HG02885 (cell line): ENCODE data around the gene DPRX.

Experiments
- ATAC-seq: cut with Tn5 transposase; IDR thresholded peaks from one replicate; pipeline ENCODE4 v1.9.1; 2021; ENCODE audit warnings: mild to moderate bottlenecking; ENCODE audit not compliant: unreplicated experiment, poor library complexity

Gene DPRX, protein sequence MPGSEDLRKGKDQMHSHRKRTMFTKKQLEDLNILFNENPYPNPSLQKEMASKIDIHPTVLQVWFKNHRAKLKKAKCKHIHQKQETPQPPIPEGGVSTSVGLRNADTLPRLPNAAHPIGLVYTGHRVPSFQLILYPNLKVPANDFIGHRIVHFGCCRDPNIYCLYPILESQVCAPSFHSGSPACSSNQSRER

DNA sequence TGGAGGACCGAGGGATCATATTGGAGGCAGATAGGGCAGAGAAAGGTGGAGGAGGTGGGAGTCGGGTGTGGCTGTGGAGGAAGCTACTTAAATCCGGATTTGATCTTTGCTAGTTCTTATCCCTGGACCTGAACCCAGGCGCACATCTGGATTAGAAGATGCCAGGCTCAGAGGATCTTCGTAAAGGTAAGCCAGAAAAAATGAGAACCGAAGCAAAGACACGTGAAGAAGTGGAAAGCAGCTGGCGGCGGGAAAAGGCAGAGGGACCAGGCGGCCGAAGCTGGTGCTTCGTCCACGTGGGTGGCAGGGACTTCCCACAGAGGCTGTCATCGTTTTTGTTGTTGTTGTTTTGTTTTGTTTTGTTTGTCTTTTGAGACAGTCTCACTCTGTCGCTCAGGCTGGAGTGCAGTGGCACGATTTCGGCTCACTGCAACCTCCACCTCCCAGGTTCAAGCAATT lies at the start of gene DPRX:
Gene DPRX (plus strand): TSS at position 51 of the 459 bp plus-strand sequence. CDS start 108 bp downstream, at position 159.
- ATAC-seq: no peak

DNA sequence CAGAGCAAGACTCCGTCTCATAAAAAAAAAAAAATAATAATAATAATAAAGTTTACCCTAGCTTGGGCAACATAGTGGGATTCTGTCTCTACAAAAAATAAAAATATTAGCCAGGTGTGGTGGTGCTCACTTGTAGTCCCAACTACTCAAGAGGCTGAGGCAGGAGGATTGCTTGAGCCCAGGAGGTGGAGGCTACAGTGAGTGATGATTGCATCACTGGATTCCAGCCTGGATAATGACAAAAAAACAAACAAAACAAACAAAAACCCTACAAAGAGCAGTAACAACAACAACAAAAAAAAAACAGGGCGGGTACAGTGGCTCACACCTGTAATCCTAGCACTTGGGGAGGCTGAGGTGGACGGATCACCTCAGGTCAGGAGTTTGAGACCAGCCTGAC lies 48.6 kb upstream of the DPRX start:
- no peak for ATAC-seq

DNA sequence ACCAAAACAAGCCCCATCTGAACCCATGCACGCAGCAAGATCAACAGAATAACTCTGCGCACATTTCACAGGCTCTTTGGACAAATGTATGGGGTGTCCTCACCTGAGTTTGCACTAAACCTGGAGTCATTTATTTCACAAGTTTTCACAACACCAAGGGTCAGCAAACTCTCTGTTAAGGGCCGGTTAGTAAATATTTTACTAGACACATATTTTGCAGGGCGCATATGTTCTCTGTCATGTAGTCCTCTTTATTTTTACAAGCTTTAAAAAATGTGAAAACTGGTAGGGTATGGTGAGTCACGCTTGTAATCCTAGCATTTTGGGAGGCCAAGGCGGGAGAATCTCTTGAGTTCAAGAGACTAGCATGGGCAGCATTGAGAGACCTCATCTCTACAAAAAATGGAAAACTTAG lies 45.5 kb upstream of the DPRX start:
- ATAC-seq: no peak

DNA sequence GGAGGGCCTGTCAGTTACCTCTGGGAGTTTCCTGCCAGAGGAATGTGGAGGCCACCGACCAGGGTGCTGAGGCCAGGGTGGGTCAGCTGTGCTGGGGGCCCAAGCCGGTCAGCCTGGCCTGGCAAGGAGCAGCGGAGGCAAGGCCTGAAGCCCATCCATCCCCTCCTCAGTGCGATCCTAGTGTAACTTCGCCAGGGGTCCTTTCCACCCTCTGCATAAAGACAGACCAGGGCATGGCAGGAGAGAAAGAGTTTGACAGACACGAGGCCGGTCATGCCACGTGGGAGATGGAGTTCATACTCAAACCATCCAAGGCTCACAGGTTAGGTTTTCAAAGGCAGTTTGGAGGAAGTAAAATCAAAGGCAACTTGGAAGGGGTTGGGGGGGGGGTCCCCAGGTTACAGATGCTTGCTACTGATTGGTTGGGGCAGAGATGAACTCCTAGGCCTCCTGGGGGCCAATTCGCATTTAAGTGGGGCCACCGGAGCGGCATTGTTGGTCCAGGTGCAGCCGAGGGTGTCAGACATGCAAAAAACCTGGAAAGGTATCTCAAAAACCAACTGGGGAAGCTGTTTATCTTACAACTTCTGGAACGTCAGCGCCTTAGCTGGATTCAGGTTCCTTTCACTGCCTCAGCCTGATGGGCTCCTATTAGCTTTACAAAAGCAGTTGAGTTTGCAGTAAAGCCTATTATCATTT lies 36.8 kb upstream of the DPRX start:
- ATAC-seq: no peak

DNA sequence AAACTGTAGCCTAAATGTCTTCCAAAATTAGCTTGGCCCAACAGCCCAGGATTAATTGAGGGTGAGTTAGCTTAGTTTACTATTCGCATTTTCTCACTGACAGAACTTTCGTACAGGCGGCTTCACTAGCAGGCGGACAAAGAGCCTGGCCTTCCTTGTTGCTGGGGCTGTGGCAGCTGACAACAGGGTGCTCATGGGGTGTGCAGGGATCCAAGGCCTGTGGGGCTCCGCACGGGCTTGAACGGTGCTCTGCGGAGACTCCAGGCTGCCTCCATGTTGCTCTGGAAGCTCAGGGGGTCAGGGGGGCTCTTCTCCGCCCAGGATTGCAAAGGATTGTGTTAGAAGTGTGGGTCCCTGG lies 36.3 kb upstream of the DPRX start:
- no peak for ATAC-seq

DNA sequence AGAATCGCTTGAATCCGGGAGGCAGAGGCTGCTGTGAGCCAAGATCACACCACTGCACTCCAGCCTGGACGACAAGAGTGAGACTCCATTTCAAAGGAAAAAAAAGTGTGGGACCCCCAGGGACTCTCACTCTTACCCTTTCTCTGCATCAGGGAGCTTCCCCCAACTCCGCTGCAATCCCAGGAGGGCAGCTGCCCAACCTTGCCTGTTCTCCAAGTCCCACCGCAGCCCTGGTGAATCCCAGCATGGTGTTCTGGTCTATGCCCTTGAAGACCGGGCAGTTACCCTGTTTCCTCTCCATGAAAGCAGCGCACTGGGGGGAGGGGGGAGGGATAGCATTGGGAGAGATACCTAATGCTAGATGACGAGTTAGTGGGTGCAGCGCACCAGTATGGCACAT lies 35.7 kb upstream of the DPRX start:
- no peak for ATAC-seq

DNA sequence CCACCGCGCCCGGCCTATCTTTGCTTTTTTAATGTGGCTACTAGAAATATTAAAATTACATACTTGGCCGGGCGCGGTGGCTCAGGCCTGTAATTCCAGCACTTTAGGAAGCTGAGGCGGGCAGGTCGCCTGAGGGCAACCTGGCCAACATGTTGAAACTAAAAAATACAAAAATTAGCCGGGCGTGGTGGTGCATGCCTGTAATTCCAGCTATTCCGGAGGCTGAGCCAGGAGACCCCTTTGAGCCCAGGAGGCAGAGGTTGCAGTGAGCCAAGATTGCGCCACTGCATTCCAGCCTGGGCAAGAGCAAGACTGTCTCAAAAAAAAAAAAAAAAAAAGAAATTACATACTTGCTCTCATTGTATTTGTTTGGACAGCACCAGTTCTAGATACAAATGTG lies 34.8 kb upstream of the DPRX start:
- ATAC-seq: no peak

DNA sequence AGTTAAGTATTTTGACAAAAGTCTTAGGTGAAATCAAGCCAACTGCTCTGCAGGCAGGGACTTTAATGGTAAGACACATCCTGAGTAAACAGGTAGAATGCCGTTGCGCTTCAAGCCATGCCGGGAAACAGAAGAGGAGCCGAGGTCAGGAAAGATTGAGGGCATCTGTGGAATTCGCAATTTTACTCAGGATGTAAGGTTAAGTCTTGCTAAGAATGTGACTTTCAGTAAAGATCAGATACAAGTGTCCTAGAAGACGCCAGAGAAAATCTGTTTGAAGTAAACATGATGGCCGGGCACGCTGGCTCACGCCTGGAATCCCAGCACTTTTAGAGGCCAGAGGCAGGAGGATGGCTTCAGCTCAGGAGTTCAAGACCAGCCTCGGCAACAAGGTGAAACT lies 33.4 kb upstream of the DPRX start:
- ATAC-seq: no peak

DNA sequence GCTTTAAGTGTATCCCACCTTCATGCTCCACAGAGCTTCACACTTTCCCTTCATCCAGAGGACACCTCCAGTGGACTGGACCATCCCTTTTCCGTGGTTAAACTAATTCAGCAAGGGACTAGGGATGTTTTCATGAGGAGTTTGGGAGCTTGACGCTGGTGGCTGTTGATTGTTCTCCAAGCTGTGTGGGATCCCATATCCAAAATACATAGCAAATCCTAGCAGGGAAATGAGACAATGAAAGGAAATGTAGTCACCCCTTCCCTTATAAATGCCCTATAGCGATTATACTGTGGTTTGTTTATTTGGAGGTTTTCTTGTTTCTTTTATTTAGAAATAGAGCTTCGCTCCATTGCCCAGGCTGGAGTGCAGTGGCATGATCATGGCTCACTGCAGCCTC lies 31.6 kb upstream of the DPRX start:
- no peak for ATAC-seq

DNA sequence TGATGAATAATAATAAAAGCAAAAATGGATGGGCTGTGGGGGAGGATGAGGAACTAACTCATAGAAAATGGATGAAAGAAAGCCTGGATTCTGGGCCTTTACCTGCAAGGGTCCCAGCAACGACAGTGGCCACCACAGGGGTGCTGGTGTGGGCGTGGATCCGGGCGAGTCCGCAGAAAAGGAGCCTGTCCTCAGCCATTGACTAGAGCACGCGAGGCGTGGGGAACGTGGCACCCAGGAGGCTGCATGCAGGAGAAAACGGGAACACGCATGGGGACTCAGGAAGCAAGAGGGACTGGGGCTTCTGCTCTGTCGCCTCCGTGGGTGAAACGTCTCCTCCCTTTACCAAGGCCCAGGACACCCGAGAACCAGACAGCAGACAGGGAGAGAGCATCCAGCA lies 25.8 kb upstream of the DPRX start:
- no peak for ATAC-seq

DNA sequence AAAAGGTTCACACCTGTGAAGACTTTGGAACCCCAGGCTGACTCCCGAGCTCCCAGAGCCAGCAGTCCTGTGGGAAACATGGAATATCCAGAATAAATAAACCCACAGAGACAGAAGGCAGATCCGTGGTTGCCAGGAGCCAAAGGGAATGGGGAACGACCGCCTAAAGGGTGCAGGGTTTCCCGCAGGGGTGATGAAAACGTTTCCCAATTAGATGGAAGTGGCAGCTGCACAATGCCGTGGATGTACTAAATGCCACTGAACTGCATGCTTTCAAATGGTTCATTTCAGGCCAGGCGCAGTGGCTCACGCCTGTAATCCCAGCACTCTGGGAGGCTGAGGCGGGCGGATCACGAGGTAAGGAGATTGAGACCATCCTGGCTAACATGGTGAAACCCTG lies 23.4 kb upstream of the DPRX start:
- no peak for ATAC-seq

DNA sequence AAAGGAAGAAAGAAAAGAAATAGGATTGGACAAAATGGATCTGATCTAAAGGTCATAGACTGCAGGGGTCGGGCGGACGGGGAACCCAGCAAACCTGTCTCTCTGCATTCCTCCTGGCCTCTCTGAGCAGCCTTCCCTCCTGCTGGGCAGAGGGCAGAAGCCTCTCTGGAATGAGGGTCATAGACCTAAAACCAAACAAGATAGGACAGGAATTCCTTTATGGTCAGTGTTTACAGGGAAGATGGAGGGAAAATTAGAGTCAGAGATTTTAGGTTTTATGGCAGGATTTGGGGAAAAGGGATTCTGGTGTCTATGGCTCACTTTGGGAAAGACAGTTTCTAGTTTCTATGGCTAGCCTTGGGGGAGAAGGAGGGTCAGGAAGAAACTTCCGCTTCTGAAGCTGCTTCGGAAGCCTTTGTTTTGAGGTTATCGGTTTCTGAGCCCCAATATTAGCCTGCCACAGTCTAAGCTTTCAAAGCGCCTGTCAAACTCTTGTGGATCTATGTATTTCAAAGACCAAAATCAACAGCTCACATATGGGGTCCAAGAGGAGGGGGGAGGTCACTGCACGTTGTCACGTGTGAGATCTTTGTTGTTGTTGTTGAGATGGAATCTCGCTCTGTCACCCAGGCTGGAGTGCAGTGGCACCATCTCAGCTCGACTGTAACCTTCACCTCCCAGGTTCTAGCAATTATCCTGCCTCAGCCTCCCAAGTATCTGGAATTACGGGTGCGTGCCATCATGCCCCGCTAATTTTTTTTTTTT lies 18.9 kb upstream of the DPRX start:
- ATAC-seq: no peak

DNA sequence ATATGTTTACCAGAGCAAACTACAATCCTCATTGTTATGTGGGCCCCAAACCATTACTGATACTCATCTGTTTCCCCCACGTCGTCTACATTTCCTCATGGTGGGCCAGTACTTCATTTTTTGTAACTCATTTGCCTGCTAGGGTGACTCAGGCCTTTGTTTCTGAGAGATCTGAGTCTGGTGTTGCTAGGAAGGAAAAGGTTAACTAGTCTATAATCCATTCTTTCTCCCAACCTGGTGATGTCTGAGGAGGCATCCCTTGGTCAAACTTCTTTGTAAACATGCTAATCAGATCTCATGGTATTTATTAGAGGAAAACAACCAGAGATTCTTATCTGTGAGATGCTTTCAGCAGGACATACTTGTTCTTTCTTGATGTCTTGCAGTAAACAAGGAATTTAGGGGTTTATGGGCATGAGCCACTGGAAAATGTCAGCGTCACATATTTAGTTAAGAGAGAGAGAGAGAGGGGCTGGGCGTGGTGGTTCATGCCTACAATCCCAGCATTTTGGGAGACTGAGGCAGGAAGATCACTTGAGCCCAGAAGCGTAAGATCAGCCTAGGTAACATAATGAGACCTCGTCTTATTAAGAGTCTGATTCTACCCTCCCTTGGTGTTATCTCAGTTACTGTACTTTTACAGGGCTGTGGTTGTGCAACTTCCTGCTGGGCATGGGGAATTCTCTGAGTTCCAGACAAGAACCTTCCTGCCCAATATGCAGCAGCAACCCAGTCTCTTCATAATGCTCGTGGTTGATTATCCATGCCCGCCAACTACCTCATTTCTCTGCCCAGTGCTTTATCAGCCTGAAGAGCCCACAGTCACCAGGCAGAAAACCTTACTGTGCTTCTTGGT lies 9.7 kb upstream of the DPRX start:
- no peak for ATAC-seq

DNA sequence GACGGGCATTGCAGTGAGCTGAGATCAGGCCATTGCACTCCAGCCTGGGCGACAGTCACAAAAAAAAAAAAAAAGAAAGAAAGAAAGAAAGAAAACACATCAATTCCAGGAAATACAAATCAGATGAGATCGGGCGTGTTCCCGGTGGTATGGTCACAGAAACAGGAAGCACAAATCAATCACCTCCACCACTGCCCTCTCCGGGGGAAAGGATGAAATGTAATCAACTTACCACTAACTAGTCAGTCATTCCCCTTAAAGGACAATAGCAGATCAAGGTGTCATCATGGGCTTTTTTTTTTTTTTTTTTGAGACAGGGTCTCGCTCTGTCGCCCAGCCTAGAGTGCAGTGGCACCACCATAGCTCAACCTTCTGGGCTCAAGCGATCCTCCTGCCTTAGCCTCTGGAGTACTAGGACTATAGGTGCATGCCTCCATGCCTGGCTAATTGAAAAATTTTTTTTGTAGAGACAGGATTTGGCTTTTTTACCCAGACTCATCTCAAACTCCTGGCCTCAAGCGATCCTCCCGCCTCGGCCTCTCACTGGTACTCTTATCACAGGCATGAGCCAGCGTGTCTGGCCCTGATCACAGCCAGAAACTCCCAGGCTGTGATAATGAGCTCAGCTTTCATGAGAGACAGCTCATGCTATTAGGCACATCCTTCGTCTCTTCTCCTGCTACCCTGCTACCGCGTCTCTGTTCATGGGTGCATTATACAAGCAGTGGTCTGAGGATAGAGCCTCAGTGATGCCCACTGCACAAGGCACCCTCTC lies 6.8 kb upstream of the DPRX start:
- ATAC-seq: no peak

DNA sequence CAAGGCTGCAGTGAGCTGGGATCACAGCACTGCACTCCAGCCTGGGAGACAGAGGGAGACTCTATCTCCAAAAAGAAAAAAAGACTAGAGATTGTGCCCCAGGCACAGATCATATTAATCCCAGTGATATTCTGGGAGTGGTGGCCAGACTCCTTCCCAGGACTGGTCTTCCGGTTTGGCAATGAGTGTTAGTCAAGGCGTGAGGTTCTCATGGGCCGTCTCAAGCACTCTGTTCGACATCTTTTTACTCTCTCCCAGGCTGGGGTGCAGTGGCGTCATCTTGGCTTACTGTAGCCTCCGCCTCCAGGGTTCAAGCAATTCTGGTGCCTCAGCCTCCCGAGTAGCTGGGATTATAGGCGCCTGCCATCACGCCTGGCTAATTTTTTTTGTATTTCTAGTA lies 5.3 kb upstream of the DPRX start:
- no peak for ATAC-seq

DNA sequence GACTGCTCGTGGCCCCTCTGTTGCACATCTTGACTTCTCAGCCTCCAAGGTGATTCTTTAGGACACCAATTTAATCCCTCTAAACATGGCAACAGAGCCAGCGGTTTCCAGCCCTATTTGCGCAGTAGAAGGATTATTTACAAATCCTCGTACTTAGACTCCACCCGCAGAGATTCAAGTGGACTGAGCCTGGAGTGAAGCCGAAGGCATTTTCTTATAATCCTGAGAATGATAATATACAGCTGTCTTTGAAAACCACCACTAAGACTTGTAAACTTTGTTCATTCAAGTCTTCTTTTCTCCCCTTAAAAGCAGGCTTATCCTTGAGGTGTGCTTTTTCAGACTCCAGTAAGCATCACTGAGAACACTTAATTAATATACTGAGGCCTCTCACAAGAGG lies 4.8 kb upstream of the DPRX start:
- no peak for ATAC-seq

DNA sequence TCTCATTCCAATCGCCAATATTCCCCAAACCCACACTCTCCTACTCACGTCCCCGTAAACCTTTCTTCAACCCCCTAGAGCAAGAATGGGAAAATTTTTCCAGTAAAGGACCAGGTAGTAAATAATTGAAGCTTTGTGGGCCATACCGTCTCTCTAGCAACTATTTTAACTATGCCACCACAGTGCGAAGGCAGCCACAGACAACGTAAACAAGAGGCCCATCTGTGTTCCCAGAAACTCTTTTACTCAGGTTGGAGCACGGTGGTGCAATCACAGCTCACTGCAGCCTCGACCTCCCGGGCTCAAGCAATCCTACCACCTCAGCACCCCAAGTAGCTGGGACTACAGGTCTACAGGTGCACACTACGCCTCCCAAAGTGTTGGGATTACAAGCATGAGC lies 3.0 kb downstream of the DPRX start:
- no peak for ATAC-seq

DNA sequence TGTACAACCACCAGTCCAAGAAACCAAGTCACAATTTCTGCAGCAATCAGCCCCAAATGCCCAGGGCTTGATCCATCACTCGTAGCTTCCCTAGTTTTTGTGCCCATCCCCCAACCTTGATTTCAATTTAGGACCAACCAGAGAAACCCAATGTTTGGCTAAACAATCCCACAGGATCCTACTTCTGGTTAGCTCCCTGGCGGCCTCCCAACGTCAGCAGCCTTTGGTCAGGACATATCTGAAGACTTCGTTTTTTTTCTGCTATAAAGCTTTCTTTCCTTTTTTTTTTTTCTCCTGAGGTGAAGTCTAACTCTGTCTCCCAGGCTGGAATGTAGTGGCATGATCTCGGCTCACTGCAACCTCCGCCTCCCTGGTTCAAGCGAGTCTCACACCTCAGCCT lies 7.7 kb downstream of the DPRX start:
- ATAC-seq: no peak

DNA sequence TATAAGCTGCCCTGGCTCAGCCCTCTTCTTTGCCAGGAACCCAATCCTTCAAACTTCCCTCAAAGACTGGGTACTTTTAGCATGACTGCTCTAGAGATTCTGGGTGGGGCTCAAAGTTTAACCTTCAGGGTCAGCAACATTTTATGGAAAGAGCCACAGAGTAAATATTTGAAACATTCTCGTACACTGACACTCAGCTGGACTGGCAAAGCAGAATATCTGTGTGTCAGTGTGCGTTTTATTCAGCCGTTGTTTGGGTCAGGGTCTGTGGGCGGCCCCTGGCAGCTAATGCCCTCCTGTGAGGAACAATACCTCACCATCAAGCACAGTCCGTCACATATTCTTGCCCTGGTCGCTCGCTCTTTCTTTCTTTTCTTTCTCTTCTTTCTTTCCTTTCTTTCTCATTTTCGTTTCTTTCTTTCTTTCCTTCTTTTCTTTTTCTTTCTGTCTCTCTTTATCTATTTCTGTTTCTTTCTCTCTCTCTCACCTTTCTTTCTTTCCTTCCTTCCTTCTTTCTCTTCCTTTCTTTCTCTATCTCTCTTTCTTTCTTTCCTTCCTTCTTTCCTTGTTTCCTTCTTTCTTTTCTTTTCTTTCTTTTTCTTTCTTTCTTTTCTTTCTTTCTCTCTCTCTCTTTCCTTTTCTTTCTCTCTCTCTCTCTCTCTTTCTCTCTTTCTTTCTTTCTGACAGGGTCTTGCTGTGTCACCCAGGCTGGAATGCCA lies 10.7 kb downstream of the DPRX start:
- ATAC-seq: no peak
